ELF-1 (cell line): ENCODE measurements around the gene RGL1.
A peak's percentile ranks its signal among the peaks of the same experiment; 100 is the strongest.

ENCODE experiments used
- DNase-seq: peaks from one replicate; pipeline ENCODE4 v3.0.0-alpha.2; 2016; ENCODE audit warnings: low read depth, low spot score

RGL1 gene

DNA sequence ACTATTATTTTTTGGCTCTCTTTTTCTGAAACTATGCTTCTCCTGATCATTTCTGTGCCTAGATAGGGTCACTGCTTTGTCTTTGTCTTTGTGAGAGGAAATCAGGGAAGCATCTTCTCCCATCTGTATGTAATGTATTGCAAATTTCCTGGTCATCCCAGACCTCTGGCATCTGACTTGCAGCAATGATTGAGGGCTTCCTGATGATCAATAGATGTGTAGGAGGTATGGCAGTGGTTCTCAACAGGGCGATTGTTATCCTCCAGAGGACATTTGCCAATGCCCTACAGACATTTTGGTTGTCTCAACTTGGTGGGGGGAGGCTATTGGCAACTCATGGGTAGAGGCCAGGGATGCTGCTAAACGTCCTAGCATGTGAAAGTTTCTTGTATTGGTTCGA, 64.7 kb downstream of the RGL1 start:
- DNase-seq = no peak

DNA sequence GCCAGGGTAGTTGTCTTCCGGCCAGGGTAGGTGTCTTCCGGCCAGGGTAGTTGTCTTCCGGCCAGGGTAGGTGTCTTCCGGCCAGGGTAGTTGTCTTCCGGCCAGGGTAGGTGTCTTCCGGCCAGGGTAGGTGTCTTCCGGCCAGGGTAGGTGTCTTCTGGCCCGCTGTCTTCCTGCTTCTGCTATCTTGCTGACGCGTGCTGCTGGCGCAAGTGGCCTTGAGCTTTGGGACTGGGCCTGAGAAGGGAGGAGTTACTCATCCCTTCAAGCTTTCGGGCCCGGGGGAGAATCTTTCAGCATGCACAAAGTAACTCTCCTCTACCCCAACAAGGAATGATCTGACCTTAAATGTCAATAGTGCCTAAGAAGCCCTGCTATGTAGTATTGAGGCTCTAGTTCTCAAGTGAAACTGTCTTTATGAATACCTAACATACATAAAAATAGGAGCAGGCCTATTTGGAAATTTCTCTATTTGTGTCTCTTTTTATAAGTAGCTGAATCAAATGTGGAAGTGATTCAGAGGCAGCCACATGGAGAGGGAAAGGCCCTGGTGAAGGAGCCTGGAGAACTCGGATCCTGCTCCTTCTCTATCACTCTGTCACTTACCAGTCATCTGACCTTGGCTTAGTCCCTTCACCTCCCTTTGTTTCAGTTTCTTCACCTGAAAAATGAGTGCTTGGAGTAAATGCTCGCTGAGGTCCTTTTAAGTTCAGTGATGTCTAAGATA, 65.6 kb downstream of the RGL1 start:
- DNase-seq = no peak

DNA sequence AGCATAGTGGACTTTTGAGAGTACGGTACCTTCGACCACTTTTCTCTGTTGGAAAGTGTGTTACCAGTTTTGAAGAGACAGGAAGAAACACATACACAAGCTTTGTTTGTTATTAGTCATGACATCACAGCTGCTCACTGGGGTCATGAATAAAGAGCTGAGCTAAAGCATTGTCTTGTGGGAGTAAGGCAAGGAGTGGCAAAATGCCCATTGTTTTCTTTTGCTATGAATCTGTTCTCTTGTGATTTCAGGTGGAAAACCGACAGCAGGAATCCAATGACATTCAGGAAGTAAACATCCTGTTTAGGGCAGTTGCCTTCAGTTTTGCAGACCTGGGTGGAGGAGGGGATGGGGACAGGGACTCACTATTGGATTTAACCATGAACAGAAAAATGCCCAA, 66.2 kb downstream of the RGL1 start:
- no peak for DNase-seq

DNA sequence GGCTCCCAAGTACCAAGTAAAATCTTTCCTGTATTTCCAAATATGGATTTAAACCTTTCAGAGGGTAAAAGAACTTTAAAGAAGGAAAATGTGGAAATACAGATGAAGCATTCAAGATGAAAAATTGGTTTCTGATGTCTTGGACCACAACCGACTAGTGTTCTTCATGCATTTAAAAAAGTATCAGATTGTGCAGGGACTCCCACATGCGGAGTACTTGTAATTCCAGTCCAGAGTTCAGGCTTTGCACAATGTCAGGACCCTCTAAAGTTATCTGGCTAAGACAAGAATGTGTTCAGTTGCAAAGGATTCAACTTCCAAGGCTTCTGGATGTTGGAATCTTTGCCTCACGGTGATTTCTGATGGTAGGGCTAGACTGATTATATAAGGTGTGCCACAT, 66.7 kb downstream of the RGL1 start:
- DNase-seq = no peak

DNA sequence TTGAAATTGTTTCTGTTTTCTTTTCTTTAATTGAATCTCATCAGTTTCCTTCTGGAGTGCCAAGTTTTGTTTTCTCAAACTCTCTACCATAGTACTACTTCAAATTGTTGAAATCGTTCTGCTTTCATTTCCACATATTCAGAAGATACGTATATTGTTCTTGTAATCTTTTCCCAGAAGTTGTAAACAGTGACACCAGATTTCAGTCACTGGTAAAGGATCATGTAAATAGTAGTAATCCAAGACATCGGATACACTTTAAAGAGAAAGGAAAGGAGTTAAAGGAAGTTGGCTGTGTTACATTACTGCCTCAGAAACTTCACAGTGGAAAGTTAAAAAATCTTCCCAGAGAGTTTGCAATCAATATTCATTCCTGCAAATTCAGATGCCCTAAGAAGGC, 67.5 kb downstream of the RGL1 start:
- no peak for DNase-seq

DNA sequence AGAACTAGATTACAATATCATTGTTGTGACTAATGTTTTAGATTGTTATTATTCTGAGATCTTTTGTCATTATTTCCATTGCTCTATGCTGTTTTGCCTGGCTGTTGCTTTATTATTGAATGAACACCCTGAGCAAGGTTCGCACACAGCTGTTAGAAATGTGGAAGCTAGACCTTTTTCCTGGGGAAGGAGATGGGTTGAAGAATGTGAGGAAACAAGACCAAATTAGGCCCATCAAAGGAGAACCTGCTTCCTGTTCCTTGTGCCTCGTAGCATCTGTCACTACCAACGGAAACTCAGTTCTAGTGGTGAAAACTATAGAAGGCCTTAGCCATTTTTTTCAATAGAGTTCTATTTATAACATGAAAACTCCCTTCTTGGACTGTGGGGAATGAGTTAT, 68.7 kb downstream of the RGL1 start:
- DNase-seq = no peak

DNA sequence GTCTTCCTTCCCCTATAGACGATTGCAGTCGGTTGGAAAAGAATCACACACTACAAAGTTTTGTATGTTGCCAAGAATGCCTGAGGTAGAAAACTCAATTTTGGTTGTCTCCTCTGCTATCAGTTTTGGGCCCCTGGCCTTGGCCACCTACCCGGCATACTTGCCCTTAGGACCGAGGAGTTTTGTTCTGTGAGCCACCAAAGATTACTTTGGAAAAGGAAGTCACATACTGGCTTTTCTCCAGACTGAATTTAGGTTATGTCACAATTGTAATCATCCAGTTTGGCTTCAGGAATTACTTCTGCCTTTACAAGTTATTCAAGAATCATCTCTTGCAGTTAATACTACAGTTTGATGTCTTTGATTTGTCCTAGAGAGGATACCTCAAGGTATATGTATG, 71.4 kb downstream of the RGL1 start:
- DNase-seq = no peak

DNA sequence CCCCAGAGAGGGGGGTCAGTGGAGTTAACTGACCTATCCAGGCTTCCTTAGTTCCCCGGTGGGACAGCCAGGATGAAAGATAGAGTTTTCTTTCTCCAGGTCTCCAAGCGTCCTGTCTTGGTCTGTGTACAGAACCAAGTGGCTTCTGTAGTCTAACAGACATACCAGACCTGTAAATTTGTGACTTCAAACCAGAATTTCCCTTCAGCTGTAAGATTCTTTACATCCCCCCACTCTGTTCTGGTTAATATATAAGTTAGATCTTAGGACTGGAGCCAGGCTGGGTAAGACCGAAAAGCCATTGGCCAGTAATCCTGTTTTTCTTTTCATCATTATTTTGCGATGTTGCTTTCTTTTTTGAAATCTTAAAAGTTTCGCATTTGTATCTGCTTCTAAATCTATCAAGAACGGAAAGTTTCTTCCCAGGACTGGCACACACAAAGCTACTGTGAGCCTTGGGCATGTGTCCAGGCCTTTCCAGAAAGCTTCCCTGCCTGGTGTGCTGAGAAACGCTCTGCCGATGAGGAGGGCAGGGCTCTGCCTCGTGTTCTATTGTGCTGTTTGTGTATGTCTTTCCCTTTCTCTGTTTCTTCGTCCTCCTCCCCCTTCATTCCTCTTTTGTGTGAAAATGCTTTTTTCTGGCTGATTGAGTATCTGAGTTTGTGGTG, 72.3 kb downstream of the RGL1 start:
- DNase-seq = no peak

DNA sequence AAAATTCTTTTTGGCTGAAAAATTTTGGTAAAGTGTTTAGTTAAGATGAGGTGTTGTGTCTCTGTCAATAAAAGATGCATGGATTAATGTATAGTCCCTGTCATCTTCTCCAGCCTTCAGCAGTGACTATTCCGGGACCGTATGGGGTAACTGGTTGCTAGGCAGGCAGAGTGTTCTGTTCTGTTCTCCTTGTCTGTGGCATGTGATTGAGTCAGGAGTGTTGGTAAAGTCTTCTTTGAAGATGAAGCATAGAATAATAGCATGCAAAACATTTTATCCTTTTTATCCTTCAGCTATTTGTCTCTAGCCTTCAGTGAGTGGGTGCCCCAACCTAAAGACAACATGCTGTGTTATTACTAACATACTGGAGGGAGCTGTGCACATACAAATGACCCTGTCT, 74.6 kb downstream of the RGL1 start:
- DNase-seq = no peak

DNA sequence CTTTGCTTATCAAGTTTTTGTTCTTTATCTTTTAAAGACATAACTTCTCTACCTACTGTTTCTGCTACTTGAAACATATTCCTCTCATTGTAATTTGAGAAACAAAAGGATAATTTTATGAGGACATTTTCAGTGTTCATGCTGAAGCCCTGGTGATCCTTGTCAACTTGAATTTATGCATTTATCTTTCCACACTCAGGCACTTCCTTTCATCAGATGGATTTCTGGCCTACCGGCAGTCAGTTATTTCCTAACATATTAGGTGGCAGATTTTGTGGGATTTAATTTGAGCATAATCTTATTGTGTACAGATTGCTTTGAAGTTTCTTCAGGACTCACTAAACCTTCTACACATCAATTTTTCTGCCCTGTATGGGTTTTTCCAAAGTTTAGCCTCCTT, 75.0 kb downstream of the RGL1 start:
- no peak for DNase-seq

DNA sequence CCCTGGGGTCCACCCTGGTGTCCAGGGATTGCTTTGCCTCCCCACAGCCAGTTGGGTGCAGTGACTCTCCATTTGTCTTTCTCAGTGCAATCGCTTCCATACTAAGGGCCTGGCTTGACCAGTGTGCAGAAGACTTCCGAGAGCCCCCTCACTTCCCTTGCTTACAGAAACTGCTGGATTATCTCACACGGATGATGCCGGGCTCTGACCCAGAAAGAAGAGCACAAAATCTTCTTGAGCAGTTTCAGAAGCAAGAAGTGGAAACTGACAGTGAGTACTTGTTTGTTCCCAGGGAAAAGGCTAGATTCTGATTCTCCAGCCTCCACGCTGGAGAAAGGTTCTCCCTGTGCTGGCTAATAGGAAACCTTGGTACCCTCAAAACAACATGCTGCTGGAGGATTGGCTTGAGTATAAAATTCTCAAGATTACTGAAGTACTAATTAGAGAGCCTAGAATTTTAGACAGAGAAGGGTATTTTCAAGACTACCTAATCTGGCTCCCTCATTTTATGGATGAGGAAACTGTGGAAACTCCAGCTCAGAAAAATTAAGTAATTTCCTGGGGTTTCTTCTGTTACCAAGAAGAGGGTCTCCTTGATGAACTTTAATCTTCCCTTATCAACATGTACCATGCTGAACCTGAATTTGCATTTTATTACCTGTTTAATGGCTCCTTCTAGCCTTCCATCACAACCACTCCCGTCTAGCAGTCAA, 75.8 kb downstream of the RGL1 start:
- no peak for DNase-seq

DNA sequence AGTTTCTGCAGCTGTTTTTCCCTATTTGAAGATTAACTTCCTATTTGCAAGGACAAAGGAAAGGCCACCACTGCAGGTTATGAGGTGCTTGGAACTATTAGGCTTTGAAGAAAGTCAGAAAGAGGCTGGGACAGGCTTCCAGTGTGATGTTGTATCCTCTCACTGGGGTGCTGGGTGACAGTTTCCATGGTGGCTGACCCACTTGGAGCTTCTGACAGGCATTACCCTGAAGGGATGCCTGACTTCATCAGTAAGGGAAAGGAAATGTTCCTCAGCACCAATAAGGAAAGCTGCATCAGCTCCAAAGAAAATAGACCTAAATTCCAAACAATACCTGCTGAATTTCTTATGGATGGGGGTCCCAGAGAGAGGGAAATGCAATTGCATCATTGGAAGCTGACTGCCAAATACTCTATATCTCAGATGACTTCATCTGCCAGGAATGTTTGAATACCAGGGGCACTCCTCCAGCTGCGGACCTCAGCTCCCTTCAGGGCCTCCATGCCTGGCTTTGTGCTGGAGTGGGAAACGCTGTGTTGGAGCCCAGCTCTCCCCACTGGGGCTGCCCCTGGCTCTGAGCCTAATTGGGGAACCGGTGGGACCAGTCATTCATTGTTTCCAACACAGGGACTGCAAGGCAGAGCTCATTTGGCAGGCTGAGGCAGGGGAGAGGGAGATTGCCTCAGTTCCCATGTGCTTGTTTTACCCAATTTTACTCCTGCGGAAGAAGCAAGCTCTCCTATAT, 76.6 kb downstream of the RGL1 start:
- DNase-seq = peak; percentile 95

DNA sequence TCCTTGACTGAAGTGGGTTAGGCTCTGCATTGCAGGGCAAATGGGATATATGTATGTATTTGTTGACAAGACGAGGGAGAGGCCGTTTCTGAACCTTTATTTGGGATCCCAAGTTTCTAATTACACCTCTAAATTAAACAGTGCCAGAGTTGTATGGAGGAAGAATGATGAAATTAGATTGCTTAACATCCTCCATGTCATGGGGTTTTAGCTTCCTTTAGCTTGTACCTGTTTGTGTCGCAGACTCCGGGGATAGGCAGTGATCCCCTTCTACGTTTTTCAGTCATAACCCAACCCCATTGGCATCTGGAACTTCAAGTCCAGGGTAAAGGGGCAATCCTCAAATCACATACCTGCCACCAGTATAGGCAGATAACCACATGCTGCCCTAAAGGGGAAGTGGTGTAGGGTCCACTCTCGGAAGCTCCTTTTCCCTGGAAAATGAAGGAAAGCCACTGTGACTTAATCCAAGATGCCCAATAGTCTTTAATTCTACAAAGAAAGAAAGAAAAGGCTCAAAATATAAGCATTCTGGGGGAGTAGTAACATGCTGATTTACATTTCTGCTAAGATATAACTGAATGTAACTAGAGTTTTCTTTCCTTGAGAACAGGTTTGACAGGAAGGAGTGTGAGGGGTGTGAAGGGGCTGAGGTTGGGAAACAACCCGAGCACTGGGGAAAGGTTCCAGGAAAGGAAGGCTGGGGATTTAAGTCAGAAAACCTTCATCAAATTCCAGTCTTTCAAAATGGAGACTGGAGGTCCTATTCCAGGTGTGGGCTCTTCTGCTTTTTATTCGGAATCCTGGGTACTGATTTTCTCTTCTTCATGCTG, 77.6 kb downstream of the RGL1 start:
- no peak for DNase-seq

DNA sequence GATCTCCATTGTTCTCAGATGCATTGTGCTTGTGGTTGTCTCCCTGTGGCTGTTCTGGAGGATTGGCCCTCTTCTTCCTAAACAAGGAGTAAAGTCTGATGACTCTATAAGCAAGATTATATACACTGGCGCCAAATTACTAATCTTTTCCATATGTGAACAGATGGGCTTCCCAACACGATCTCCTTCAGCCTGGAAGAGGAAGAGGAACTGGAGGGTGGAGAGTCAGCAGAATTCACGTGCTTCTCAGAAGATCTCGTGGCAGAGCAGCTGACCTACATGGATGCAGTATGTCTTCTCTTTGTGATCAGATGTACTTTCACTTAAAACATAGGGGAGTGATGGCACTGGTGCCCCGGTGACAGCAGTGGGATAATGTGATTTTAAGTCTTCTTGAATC, 78.7 kb downstream of the RGL1 start:
- no peak for DNase-seq

DNA sequence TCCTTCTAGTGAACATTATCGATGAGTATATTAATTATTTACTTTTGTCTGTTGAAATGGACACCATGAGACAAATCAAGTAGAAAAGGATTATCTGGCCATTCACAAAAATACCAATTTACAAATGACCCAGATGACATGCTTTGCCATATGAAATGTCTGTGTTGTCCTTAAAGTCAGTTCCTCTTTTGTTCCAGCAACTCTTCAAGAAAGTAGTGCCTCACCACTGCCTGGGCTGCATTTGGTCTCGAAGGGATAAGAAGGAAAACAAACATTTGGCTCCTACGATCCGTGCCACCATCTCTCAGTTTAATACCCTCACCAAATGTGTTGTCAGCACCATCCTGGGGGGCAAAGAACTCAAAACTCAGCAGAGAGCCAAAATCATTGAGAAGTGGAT, 79.6 kb downstream of the RGL1 start:
- DNase-seq = no peak

DNA sequence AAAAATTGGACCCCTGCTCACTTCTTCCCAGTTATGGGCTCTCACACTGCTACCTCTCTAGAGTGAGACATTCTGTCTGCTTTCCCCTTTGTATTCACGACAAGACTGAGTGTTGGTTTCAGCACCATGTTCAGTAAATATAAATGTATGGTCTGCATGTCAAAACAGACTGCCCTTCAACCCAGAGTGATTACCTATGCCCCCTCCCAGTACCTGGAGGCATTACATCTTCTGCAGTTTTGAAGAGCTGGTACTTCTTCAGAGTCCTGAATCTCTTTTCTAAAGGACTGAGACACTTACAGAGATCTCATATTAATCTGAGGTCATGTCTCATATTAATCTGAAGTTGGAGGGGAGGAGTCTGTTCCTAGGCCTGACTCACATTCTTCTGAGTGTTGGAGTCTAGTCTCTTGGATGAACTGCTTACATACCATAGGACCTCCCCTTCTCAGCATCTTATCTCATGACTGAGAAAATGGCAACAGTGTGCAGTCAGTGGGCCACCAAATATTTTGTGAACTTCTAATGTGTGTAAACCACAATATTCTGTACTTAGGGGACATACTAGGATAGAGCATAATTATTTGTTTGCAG, 80.3 kb downstream of the RGL1 start:
- no peak for DNase-seq

DNA sequence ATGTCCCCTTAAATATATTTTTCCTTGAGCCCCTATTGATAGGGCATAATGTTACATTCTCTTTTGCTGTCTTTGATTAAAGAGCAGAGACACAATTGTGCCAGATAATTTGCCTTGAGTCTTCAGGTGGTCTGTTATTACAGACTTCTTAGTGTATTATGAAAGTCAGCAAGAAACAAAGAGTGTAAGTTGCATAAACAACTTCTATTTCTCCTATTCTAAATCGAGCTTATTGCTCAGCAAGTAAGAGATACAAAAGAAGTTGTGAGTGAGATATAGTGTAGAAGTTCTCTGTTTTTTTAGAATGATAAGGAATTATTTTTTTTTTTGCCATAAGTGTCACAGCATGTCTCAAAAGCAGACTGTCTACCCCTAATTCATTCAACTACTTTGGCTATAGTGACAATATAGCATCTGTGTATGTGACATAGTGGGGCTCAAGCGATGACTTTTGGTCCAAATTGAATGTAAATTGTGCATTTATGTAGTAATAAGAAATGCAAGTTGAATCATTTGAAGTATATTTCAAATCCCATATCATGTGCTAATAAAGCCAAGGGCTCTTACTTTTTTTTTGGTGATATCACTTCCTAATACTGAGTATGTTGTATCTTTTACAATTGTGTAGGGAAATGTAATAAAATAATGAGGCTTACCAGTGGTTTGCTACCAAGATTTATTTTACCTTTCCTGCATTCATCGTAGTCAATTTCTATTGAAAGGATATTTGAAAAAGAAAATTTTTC, 81.3 kb downstream of the RGL1 start:
- DNase-seq = no peak

DNA sequence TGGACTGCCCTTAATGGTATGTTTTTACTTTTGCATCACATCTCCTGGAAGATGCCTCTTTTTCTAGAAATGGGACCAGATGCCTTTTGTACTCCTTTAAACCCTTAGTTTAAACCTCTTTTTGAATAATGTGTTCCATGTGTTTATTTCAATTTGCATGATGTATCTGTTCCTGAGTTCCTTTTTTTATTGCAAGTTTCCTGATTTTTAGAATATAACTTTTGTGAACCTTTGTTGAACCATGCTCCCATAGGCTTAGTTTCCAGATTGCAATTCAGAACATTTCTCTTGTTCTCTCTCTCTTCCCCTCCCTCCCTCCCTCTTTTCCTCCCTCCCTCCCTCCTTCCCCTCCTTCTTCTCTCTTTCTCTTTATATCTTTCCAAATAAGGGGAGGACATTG, 81.9 kb downstream of the RGL1 start:
- DNase-seq = no peak

DNA sequence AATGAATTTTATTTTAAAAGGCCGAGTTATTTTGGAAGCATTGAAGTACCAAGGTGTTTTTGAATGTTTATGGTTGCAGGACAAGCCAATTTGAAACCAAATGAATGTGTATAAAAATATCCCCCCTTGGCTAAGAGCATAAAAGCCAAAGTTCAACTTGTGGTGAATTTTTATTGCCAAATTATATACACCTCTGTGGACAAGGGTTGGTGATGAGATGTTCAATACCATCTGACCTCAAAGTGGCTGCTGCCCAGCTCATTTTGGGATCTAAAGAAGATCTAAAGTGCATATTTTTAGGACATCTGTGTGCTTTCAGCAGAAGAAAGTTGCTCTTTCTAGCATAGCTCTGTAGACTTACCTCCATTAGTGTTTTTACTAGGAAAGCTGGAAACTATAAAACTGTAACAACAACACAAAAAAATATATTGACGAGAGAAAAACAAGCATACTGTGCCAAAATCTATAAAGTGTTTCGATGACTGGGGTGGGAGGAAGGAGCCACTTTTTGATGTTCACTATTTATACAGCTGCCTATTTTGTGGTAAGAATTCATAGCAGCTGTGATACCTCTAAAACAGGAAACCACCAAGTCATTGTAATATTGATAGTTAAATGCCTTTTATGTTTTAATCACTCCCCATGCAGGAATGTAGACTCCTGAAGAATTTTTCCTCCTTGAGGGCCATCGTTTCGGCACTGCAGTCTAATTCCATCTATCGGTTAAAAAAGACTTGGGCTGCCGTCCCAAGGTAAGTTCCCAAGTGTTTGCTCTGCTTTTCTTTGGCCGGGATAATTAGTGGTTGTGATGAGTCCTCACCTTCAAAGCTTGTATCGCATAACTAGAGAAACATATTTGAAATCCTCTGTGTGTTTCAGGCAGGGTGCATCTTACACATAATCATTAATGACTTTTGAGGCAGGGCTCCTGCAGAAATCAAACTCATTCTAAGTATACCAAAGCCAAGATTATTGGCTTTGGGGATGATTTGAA, 83.2 kb downstream of the RGL1 start:
- DNase-seq = no peak
